GM21717 (cell line): ENCODE data around the gene RAB11FIP3.
"Not testable (repeated sequence)": the region's sequence is repeated elsewhere in the genome, so short reads cannot be mapped to it uniquely, and the experiment has no call there.

Source experiments
- ATAC-seq: cut with Tn5 transposase; IDR thresholded peaks from one replicate; pipeline ENCODE4 v1.9.1; 2021; ENCODE audit warnings: mild to moderate bottlenecking, moderate library complexity; ENCODE audit not compliant: unreplicated experiment

The RAB11FIP3 gene

GRCh38 chr16:392450-393030 is 32.9 kb upstream of the RAB11FIP3 start:
- ATAC-seq: no peak

- ATAC-seq: no peak
These were observed 29.2 kb upstream of the RAB11FIP3 start for GRCh38 chr16:396199-396598.

- ATAC-seq: no peak
These were observed 28.8 kb upstream of the RAB11FIP3 start for GRCh38 chr16:396605-397004.

GRCh38 chr16:397135-397661 is 28.3 kb upstream of the RAB11FIP3 start, which contains the start of gene NME4:
Gene NME4, plus strand, starts transcription at chr16:397199. Its CDS starts 24 bp downstream, at chr16:397223.
- no peak for ATAC-seq

GRCh38 chr16:397736-398332 is 27.6 kb upstream of the RAB11FIP3 start:
- ATAC-seq: no peak

GRCh38 chr16:398561-399339 is 26.7 kb upstream of the RAB11FIP3 start:
- ATAC-seq: no peak

GRCh38 chr16:399340-400019 is 26.0 kb upstream of the RAB11FIP3 start:
- ATAC-seq: no peak

- no peak for ATAC-seq
These were observed 25.3 kb upstream of the RAB11FIP3 start for GRCh38 chr16:400061-400591.

GRCh38 chr16:401468-402348 is 23.7 kb upstream of the RAB11FIP3 start, which contains the start of gene DECR2:
Gene DECR2, plus strand, starts transcription at chr16:401885. Its CDS starts 79 bp downstream, at chr16:401964.
- ATAC-seq: peak; percentile 39

- no peak for ATAC-seq
These were observed 20.4 kb upstream of the RAB11FIP3 start for GRCh38 chr16:404971-405486.

GRCh38 chr16:405548-406506 is 19.6 kb upstream of the RAB11FIP3 start:
- ATAC-seq: no peak

- no peak for ATAC-seq
These were observed 18.2 kb upstream of the RAB11FIP3 start for GRCh38 chr16:407253-407652.

GRCh38 chr16:410516-411178 is 14.8 kb upstream of the RAB11FIP3 start:
- no peak for ATAC-seq

- no peak for ATAC-seq
These were observed 13.7 kb upstream of the RAB11FIP3 start for GRCh38 chr16:411576-412265.

GRCh38 chr16:414395-415169 is 10.9 kb upstream of the RAB11FIP3 start:
- no peak for ATAC-seq

- ATAC-seq: not testable (repeated sequence)
These were observed 10.3 kb upstream of the RAB11FIP3 start for GRCh38 chr16:415170-415498.

- not testable (repeated sequence) for ATAC-seq
These were observed 3.3 kb upstream of the RAB11FIP3 start for GRCh38 chr16:422179-422578.
